Spleen (tissue), 11 donors: ENCODE data around the gene CYB561D1. TPM values are rescaled to one million over a fixed set of nuclear protein-coding genes. Genes with fewer than 3 reads are reported as not detected.

Experiments used
- DNase-seq: peaks from one replicate; pipeline ENCODE4 v3.0.0-alpha.2; 2020
- H3K27ac ChIP-seq, 8 donors: fragments of 200-600 bp; sonication (generic) in 7 of 8; 1 replicate in 4 of 8; 2 replicates in 4 of 8; pipeline versions ENCODE4 v1.5.0 to v1.8.0; 2016 to 2021; ENCODE audit warnings: inconsistent platforms in 4 of 8, mild to moderate bottlenecking in 4 of 8, moderate library complexity in 1 of 8
- H3K27me3 ChIP-seq, 7 donors: fragments of 200-600 bp; sonication (generic) in 6 of 7; replicated peaks in 1 of 7; 1 replicate in 4 of 7; 2 replicates in 3 of 7; pipeline versions ENCODE4 v1.5.0 to v1.8.0; 2016 to 2021; ENCODE audit warnings: inconsistent platforms in 3 of 7, mild to moderate bottlenecking in 1 of 7
- H3K36me3 ChIP-seq, 6 donors: fragments of 200-600 bp; sonication (generic) in 5 of 6; 1 replicate in 4 of 6; 2 replicates in 2 of 6; pipeline versions ENCODE4 v1.5.0 to v1.8.0; 2016 to 2021; ENCODE audit warnings: inconsistent platforms in 2 of 6
- H3K4me1 ChIP-seq, 6 donors: fragments of 200-600 bp; sonication (generic) in 5 of 6; 1 replicate in 3 of 6; 2 replicates in 3 of 6; pipeline versions ENCODE4 v1.5.0 to v1.8.0; 2016 to 2021; ENCODE audit warnings: inconsistent platforms in 3 of 6
- H3K4me3 ChIP-seq, 8 donors: fragments of 200-600 bp; sonication (generic) in 7 of 8; 1 replicate in 4 of 8; 2 replicates in 4 of 8; pipeline versions ENCODE4 v1.5.0 to v1.8.0; 2016 to 2021; ENCODE audit warnings: inconsistent platforms in 4 of 8, mild to moderate bottlenecking in 4 of 8, moderate library complexity in 2 of 8
- H3K9me3 ChIP-seq, 8 donors: fragments of 200-600 bp; sonication (generic) in 7 of 8; 1 replicate in 4 of 8; 2 replicates in 4 of 8; pipeline versions ENCODE4 v1.5.0 to v1.8.0; 2016 to 2021; ENCODE audit warnings: inconsistent platforms in 4 of 8
- POLR2A ChIP-seq, 3 donors: fragments of 450-650 bp; IDR thresholded peaks; one replicate each; pipeline ENCODE4 v1.5.1; 2017; ENCODE audit warnings: antibody characterized with exemption in 3 of 3, mild to moderate bottlenecking in 1 of 3
- POLR2AphosphoS5 ChIP-seq, 3 donors: sonication (generic); formaldehyde crosslinking; IDR thresholded peaks; one replicate each; pipeline ENCODE4 v1.5.1; 2017; ENCODE audit warnings: antibody characterized with exemption in 3 of 3
- WGBS, 5 donors: extraction: QIAGEN DNeasy Blood & Tissue Kit in 3 of 5; methylation state at CpG; one replicate each; pipeline versions ENCODE4 v1.1.5 to v1.1.7; 2013 to 2018; 5-methylcytosine and 5-hydroxymethylcytosine counted together
- intact Hi-C: fragments of 100-400 bp; cut with DNase I; formaldehyde crosslinking; loops from one replicate; pipeline ENCODE4 v1.15.0; 2023; ENCODE audit warnings: low total_unique reads
- polyA plus RNA-seq, 3 donors: library from polyadenylated mRNA; stranded (reverse); fragments of 200-250 nt; gene quantifications; one replicate each; pipeline ENCODE4 v1.2.1, GENCODE V29; 2013
- total RNA-seq, 7 donors: library from RNA; depleted of rRNA in 3 of 7; stranded (reverse); fragments of >200 nt in 3 of 7; fragmentation: NEBNext Ultra II Directional in 4 of 7; extraction: Animal tissue kit (Norgen Biotek cat#: 25700) in 4 of 7; gene quantifications; one replicate each; pipeline versions ENCODE4 v1.1.0 to v1.2.1, GENCODE V29; 2016 to 2021
- TF ChIP-seq, protein P1 (sequence below), 11 experiments: fragments of 200-600 bp in 7 of 11; fragments of 450-650 bp in 4 of 11; sonication (generic) in 4 of 11; IDR thresholded peaks in 8 of 11; conservative IDR thresholded peaks in 3 of 11; 1 replicate in 7 of 11; 2 replicates in 4 of 11; pipeline versions ENCODE4 v1.4.0 to v1.8.0; 2016 to 2021; ENCODE audit warnings: antibody characterized with exemption in 11 of 11, inconsistent platforms in 4 of 11, mild to moderate bottlenecking in 1 of 11
- donor health status: healthy with polysubstance abuse.
- donor health status: DM: no; HTN: no; CAD: no; lungs with moderate emphysema.
- donor health status: DM: no; HTN: no; CAD: no.
- donor health status: Bipolar disorder and iron deficiency.
- donor health status: healthy.
- donor health status: DM: no; HTN: no; CAD: no.
- donor health status: DM: yes; HTN: yes; CAD: no.

Gene CYB561D1
- total and polyA plus RNA-seq, 10 donors = 4.5 to 17.6 (median 11.9) TPM

DNA sequence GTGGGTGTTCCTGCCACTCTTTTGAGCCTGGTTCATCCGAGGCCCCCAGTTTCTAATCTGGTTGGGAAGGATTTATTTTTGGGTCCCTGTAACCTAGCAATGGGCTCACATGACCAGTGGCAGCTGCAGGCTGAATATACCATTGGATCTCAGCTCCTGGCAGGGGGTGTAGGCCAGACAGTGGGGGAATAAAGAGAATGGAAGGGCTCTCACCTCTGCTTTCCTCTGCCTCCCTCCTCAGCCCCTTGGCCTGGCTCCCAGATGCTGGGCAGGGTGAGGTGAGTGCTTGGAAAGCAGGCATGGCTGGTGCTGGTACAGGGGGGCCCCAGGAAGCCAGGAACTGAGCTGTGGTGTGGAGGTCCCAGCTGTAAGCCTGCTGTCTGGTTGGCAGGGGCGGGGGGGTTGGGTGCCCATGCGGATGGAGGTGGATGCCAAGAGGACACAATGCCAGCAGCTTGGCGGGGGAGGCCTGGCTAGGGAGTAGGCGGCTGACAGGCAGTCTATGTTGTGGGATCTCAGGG, 42.1 kb downstream of the CYB561D1 start:
- intact Hi-C loops = loop anchor here (10.0 kb wide), 1 partner anchor 111 kb away; the partner anchor contains the start of gene PSMA5
- Histone ChIP-seq H3K27ac (no peak overlapping the region), H3K9me3 (no peaks in the 10 kb centered on the region), H3K4me3 (no peak overlapping the region), H3K27me3 (no peaks in the 10 kb centered on the region), H3K36me3 (no peaks in the 10 kb centered on the region), H3K4me1 (peaks cover 5 to 25% (median 18%) of the 10 kb centered on the region in 6 donors)
- 73 to 78% (median 75%) methylated on average over 4 to 5 of the region's 5 CpGs for WGBS, 5 donors
- DNase-seq = no peak
- TF ChIP-seq POLR2AphosphoS5 (IDR thresholded peaks at IDR 0.05) (no peak), POLR2A (IDR thresholded peaks at IDR 0.05) (no peak)
- TF ChIP-seq, protein P1, sequence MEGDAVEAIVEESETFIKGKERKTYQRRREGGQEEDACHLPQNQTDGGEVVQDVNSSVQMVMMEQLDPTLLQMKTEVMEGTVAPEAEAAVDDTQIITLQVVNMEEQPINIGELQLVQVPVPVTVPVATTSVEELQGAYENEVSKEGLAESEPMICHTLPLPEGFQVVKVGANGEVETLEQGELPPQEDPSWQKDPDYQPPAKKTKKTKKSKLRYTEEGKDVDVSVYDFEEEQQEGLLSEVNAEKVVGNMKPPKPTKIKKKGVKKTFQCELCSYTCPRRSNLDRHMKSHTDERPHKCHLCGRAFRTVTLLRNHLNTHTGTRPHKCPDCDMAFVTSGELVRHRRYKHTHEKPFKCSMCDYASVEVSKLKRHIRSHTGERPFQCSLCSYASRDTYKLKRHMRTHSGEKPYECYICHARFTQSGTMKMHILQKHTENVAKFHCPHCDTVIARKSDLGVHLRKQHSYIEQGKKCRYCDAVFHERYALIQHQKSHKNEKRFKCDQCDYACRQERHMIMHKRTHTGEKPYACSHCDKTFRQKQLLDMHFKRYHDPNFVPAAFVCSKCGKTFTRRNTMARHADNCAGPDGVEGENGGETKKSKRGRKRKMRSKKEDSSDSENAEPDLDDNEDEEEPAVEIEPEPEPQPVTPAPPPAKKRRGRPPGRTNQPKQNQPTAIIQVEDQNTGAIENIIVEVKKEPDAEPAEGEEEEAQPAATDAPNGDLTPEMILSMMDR (IDR thresholded peaks at IDR 0.05 in 8 of 11, conservative IDR thresholded peaks at IDR 0.05 in 3 of 11) = no peak

DNA sequence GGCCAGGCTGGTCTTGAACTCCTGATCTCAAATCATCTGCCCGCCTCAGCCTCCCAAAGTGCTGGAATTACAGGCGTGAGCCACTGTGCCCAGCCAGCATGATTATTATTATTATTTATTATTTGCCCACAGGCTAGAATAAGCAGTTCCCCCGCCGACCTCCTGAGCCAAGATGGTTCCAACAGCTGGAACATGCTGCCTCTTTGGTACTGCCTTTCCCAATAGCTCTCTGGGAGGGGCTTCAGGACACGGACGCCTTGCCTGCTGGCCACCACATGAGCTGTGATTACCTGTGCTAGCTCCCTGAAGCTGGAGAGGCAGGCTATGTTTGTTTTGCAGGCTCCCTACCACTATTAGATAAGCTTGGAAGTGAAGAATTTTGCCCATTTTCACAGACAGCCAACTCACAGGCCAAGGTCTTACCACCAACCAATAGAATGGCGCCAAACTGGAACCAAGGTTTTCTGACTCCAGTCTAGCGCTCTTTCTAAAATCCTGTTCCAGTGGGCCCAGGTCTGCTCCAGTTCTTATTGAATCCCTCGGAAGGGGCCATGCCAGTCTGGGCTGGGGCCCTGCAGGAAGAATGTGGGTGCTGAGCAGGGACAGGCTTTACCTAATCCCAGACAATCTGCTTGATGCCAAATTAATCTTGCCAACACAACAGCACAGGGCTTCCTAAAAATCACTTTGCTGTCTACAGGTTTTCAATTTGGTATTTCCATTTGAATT, 43.7 kb downstream of the CYB561D1 start:
- no peak overlapping the region for H3K27ac ChIP-seq
- H3K4me1 ChIP-seq = peaks cover 2 to 9% (median 5%) of the 10 kb centered on the region in 6 donors
- H3K4me3 ChIP-seq = no peak overlapping the region
- no peaks in the 10 kb centered on the region for H3K9me3 ChIP-seq
- DNase-seq = no peak
- 91 to 96% (median 94%) methylated on average over 9 of the region's 9 CpGs for WGBS, 5 donors
- no peaks in the 10 kb centered on the region for H3K27me3 ChIP-seq
- no peak for TF ChIP-seq POLR2A (IDR thresholded peaks at IDR 0.05)
- no peak for TF ChIP-seq POLR2AphosphoS5 (IDR thresholded peaks at IDR 0.05)
- TF ChIP-seq, protein P1 (IDR thresholded peaks at IDR 0.05 in 8 of 11, conservative IDR thresholded peaks at IDR 0.05 in 3 of 11) = no peak
- no peaks in the 10 kb centered on the region for H3K36me3 ChIP-seq
- intact Hi-C loops = loop anchor here (10.0 kb wide), 1 partner anchor 113 kb away; the partner anchor contains the start of gene PSMA5

DNA sequence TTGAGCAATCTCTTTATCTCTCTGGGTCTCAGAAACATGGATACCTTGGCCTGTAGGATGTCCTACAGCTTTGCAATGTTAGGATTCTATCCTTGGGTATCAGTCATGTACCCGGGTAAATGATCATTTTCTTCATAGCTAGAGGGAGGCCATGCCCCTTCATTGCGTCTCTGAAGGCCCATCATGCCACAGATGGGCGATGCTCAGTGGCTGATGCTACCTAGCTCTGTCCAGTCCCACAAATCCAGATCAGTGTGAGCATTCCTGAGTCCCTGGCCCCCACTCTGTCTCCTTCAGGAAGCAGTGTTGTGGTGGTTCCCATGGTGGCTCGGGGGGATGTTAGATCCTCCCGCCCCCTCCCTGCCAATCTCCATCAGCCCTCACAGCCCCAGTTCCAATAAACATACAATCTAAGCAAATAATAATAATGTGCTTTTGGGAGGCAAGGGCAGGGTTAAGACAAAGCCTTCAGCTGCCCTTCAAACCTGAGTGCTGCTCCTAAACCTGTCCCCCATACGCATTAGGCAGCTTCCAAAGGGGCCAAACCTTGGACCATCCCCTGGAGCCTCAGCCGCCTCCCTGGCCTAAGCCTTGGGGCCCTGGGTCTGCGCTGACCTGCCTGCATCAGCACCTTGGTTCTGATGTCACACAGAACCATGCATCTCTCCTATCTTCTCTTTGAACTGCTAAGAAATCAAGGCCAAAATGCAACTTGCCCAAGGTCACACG, 45.1 kb downstream of the CYB561D1 start:
- intact Hi-C loops = loop anchor here (10.0 kb wide), 1 partner anchor 114 kb away; the partner anchor contains the start of gene PSMA5
- WGBS, 5 donors = 81 to 94% (median 91%) methylated on average over 7 to 9 of the region's 9 CpGs
- no peaks in the 10 kb centered on the region for H3K27me3 ChIP-seq

More for the DNA sequence above, 45.1 kb downstream of the CYB561D1 start:
- Histone ChIP-seq H3K4me1 (no peaks in the 10 kb centered on the region), H3K27ac (no peak overlapping the region), H3K4me3 (no peak overlapping the region), H3K36me3 (no peaks in the 10 kb centered on the region), H3K9me3 (no peaks in the 10 kb centered on the region)
- no peak for DNase-seq
- TF ChIP-seq, protein P1 (IDR thresholded peaks at IDR 0.05 in 8 of 11, conservative IDR thresholded peaks at IDR 0.05 in 3 of 11) = no peak
- TF ChIP-seq POLR2A (IDR thresholded peaks at IDR 0.05) = no peak
- no peak for TF ChIP-seq POLR2AphosphoS5 (IDR thresholded peaks at IDR 0.05)
